H1 (cell line): ENCODE data around the gene ANKRD29. TPM values are rescaled to one million over a fixed set of nuclear protein-coding genes. Genes with fewer than 3 reads are reported as not detected.

Source experiments
- CTCF ChIA-PET: fragments of 300-600 bp; sonication (Branson Sonifier 250); formaldehyde crosslinking; loops from one replicate; lab custom pipeline; 2021; ENCODE audit not compliant: partially characterized antibody; lab: Charles Lee
- POLR2A ChIA-PET: fragments of 300-600 bp; sonication (Branson Sonifier 250); formaldehyde crosslinking; loops from one replicate; lab custom pipeline; 2021; ENCODE audit warnings: inconsistent platforms; ENCODE audit not compliant: partially characterized antibody; lab: Charles Lee
- DNase-seq, 2 experiments: peaks; one replicate each; pipeline versions ENCODE4 v3.0.0 to v3.0.0-alpha.2; 2010 to 2022; ENCODE audit warnings: low spot score in 2 of 2, low read depth in 1 of 2, mixed read lengths in 1 of 2
- FAIRE-seq: peaks from 2 replicates; lab custom pipeline; 2011; peaks lifted over from hg19 to GRCh38; lab: Jason Lieb, UNC
- H2AFZ ChIP-seq: 2 replicates; pipeline ENCODE4 v1.8.1; 2012; ENCODE audit warnings: low read length, inconsistent platforms
- H2AK5ac ChIP-seq: 2 replicates; pipeline ENCODE4 v1.6.1; 2013; ENCODE audit warnings: low read depth, low read length
- H2BK120ac ChIP-seq: replicated peaks from 2 replicates; pipeline ENCODE3; 2013; ENCODE audit warnings: low read depth, low read length, inconsistent platforms
- H2BK12ac ChIP-seq: 2 replicates; pipeline ENCODE4 v1.6.1; 2013; ENCODE audit warnings: low read depth, low read length
- H2BK15ac ChIP-seq: 2 replicates; pipeline ENCODE4 v1.6.1; 2013; ENCODE audit warnings: low read length
- H2BK20ac ChIP-seq: 2 replicates; pipeline ENCODE4 v1.6.1; 2013; ENCODE audit warnings: low read length
- H2BK5ac ChIP-seq: 2 replicates; pipeline ENCODE4 v1.6.1; 2013; ENCODE audit warnings: low read depth, low read length
- H3K14ac ChIP-seq: 2 replicates; pipeline ENCODE4 v1.6.1; 2013; ENCODE audit warnings: inconsistent platforms; ENCODE audit not compliant: insufficient read length
- H3K18ac ChIP-seq: 2 replicates; pipeline ENCODE4 v1.6.1; 2013; ENCODE audit warnings: low read length; ENCODE audit errors: extremely low read depth
- H3K23ac ChIP-seq: 2 replicates; pipeline ENCODE4 v1.6.1; 2013; ENCODE audit warnings: inconsistent platforms; ENCODE audit not compliant: insufficient read length
- H3K23me2 ChIP-seq: 2 replicates; pipeline ENCODE4 v1.6.1; 2013; ENCODE audit warnings: low read depth, low read length
- H3K27ac ChIP-seq: 2 replicates; pipeline ENCODE4 v1.6.1; 2011; ENCODE audit warnings: low read depth, low read length, inconsistent platforms
- H3K27me3 ChIP-seq, 4 experiments: replicated peaks in 1 of 4; 1 replicate in 1 of 4; 2 replicates in 3 of 4; pipeline versions ENCODE4 v1.6.1 to v1.8.1; 2011 to 2013; ENCODE audit warnings: low read length in 3 of 4, mild to moderate bottlenecking in 3 of 4, inconsistent platforms in 2 of 4, mixed read lengths in 2 of 4, moderate library complexity in 1 of 4; ENCODE audit not compliant: control insufficient read depth in 3 of 4, insufficient read depth in 3 of 4; ENCODE audit errors: extremely low read depth in 1 of 4
- H3K36me3 ChIP-seq, 4 experiments: 2 replicates each; pipeline versions ENCODE4 v1.6.1 to v1.8.1; 2011 to 2013; ENCODE audit warnings: mild to moderate bottlenecking in 4 of 4, low read length in 3 of 4, moderate library complexity in 2 of 4, control low read depth in 1 of 4, inconsistent platforms in 1 of 4; ENCODE audit not compliant: insufficient read depth in 4 of 4, control insufficient read depth in 2 of 4
- H3K4ac ChIP-seq: replicated peaks from 2 replicates; pipeline ENCODE3; 2013; ENCODE audit warnings: low read length, low read depth, mixed read lengths, inconsistent platforms; ENCODE audit not compliant: insufficient read length
- H3K4me1 ChIP-seq, 4 experiments: replicated peaks in 1 of 4; 1 replicate in 1 of 4; 2 replicates in 3 of 4; pipeline versions ENCODE4 v1.6.1 to v1.8.1; 2011 to 2013; ENCODE audit warnings: low read length in 3 of 4, inconsistent platforms in 2 of 4, mixed read lengths in 1 of 4; ENCODE audit not compliant: insufficient read depth in 4 of 4, control insufficient read depth in 3 of 4
- H3K4me2 ChIP-seq, 2 experiments: 2 replicates each; pipeline versions ENCODE4 v1.6.1 to v1.8.1; 2011 to 2013; ENCODE audit warnings: low read depth in 2 of 2, low read length in 2 of 2, control low read depth in 1 of 2, inconsistent platforms in 1 of 2, mild to moderate bottlenecking in 1 of 2; ENCODE audit not compliant: insufficient read depth in 1 of 2
- H3K4me3 ChIP-seq, 4 experiments: fragments of 200-600, 300-600 bp in 1 of 4; sonication (generic), shearing (Covaris generic), sonication (Bioruptor Twin) in 1 of 4; 2 replicates each; pipeline versions ENCODE4 v1.5.1 to v1.8.1; 2011 to 2016; ENCODE audit warnings: low read length in 4 of 4, low read depth in 3 of 4, control low read depth in 2 of 4, inconsistent platforms in 2 of 4, mild to moderate bottlenecking in 2 of 4, mixed read lengths in 1 of 4, moderate library complexity in 1 of 4; ENCODE audit not compliant: insufficient read depth in 2 of 4; ENCODE audit errors: extremely low read depth in 1 of 4
- H3K56ac ChIP-seq: replicated peaks from 2 replicates; pipeline ENCODE3; 2013; ENCODE audit warnings: low read depth, mild to moderate bottlenecking, mixed read lengths, low read length, inconsistent platforms; ENCODE audit not compliant: insufficient read length
- H3K79me1 ChIP-seq: 2 replicates; pipeline ENCODE4 v1.6.1; 2013; ENCODE audit warnings: low read depth, low read length, control low read depth
- H3K79me2 ChIP-seq, 2 experiments: 2 replicates each; pipeline versions ENCODE4 v1.6.1 to v1.8.1; 2012 to 2013; ENCODE audit warnings: low read length in 2 of 2, mild to moderate bottlenecking in 2 of 2, inconsistent platforms in 1 of 2; ENCODE audit not compliant: insufficient read depth in 2 of 2, control insufficient read depth in 1 of 2
- H3K9ac ChIP-seq, 4 experiments: replicated peaks in 1 of 4; 1 replicate in 1 of 4; 2 replicates in 3 of 4; pipeline versions ENCODE4 v1.6.1 to v1.8.1; 2011 to 2013; ENCODE audit warnings: low read depth in 3 of 4, low read length in 3 of 4, control low read depth in 2 of 4, mild to moderate bottlenecking in 2 of 4, moderate library complexity in 2 of 4, inconsistent platforms in 1 of 4; ENCODE audit errors: extremely low read depth in 1 of 4
- H3K9me3 ChIP-seq, 2 experiments: 2 replicates each; pipeline versions ENCODE4 v1.6.1 to v1.8.1; 2012 to 2013; ENCODE audit warnings: mild to moderate bottlenecking in 2 of 2, moderate library complexity in 2 of 2, control low read depth in 1 of 2, inconsistent platforms in 1 of 2, low read depth in 1 of 2, low read length in 1 of 2, mixed read lengths in 1 of 2; ENCODE audit not compliant: insufficient read depth in 2 of 2
- H4K20me1 ChIP-seq, 2 experiments: replicated peaks in 1 of 2; 2 replicates each; pipeline versions ENCODE3 to v1.8.1; 2011 to 2013; ENCODE audit warnings: inconsistent platforms in 2 of 2, low read length in 2 of 2, mild to moderate bottlenecking in 1 of 2; ENCODE audit not compliant: insufficient read depth in 2 of 2, control insufficient read depth in 1 of 2
- H4K5ac ChIP-seq: 2 replicates; pipeline ENCODE4 v1.6.1; 2013; ENCODE audit warnings: low read length, low read depth, mixed read lengths, inconsistent platforms; ENCODE audit not compliant: insufficient read length
- H4K8ac ChIP-seq: 2 replicates; pipeline ENCODE4 v1.8.0; 2013; ENCODE audit warnings: mild to moderate bottlenecking, moderate library complexity, low read length, inconsistent platforms; ENCODE audit not compliant: insufficient read depth; ENCODE audit errors: extremely low read depth
- H4K91ac ChIP-seq: replicated peaks from 2 replicates; pipeline ENCODE3; 2013; ENCODE audit warnings: low read length, mixed read lengths, inconsistent platforms; ENCODE audit not compliant: insufficient read length
- BACH1 ChIP-seq: IDR thresholded peaks from 2 replicates; pipeline ENCODE4 v1.6.1; 2012; ENCODE audit warnings: low read length, improper control_type of control experiment
- BRCA1 ChIP-seq: IDR thresholded peaks from 2 replicates; pipeline ENCODE4 v1.6.1; 2012; ENCODE audit warnings: low read depth, low read length, improper control_type of control experiment
- CBX5 ChIP-seq: fragments of 300-800, 300-1000 bp; sonication (generic); IDR thresholded peaks from 2 replicates; pipeline ENCODE4 v1.7.1; 2016; ENCODE audit warnings: antibody characterized with exemption, low read length, low read depth
- CREB1 ChIP-seq: IDR thresholded peaks from 2 replicates; pipeline ENCODE4 v1.6.1; 2012; ENCODE audit warnings: inconsistent platforms
- CTBP2 ChIP-seq: IDR thresholded peaks from 2 replicates; pipeline ENCODE4 v1.7.0; 2011; ENCODE audit warnings: borderline replicate concordance, mild to moderate bottlenecking, moderate library complexity, mixed read lengths, low read length; ENCODE audit not compliant: insufficient read depth, insufficient read length
- EP300 ChIP-seq, 2 experiments: IDR thresholded peaks; 1 replicate in 1 of 2; 2 replicates in 1 of 2; pipeline ENCODE4 v1.6.1; 2011 to 2012; ENCODE audit warnings: low read depth in 2 of 2, low read length in 2 of 2, mild to moderate bottlenecking in 2 of 2, borderline replicate concordance in 1 of 2, inconsistent platforms in 1 of 2, moderate library complexity in 1 of 2
- HDAC2 ChIP-seq, 2 experiments: fragments of 300-600 bp in 1 of 2; sonication (generic) in 1 of 2; IDR thresholded peaks; 2 replicates each; pipeline ENCODE4 v1.6.1; 2011 to 2012; ENCODE audit warnings: low read depth in 2 of 2, low read length in 2 of 2, mild to moderate bottlenecking in 2 of 2, moderate library complexity in 2 of 2, borderline replicate concordance in 1 of 2, inconsistent platforms in 1 of 2
- POLR2A ChIP-seq, 2 experiments: IDR thresholded peaks; 1 replicate in 1 of 2; 2 replicates in 1 of 2; pipeline ENCODE4 v1.6.1; 2011; ENCODE audit warnings: low read depth in 2 of 2, low read length in 2 of 2, mild to moderate bottlenecking in 2 of 2; ENCODE audit errors: control extremely low read depth in 1 of 2
- RBBP5 ChIP-seq: IDR thresholded peaks from 2 replicates; pipeline ENCODE4 v1.7.1; 2012; ENCODE audit warnings: low read depth, mild to moderate bottlenecking, inconsistent platforms, low read length, moderate library complexity, borderline replicate concordance
- SRF ChIP-seq: IDR thresholded peaks from 2 replicates; pipeline ENCODE4 v1.6.1; 2011; ENCODE audit warnings: mild to moderate bottlenecking, low read depth, low read length, moderate library complexity
- WGBS, 2 experiments: shearing (Covaris generic) in 1 of 2; methylation state at CpG; one replicate each; pipeline versions ENCODE4 v1.1.6 to v1.1.7; 2013 to 2015; ENCODE audit warnings: low lambda C conversion rate in 2 of 2, mixed read lengths in 2 of 2, inconsistent platforms in 1 of 2, low coverage in 1 of 2, missing lambda C conversion rate in 1 of 2; ENCODE audit not compliant: insufficient replicate concordance in 2 of 2, insufficient coverage in 1 of 2, insufficient read length in 1 of 2; ENCODE audit errors: extremely low coverage in 1 of 2, missing lambda C conversion rate in 1 of 2; 5-methylcytosine and 5-hydroxymethylcytosine counted together
- polyA plus RNA-seq, 7 experiments: library from polyadenylated mRNA; depleted of rRNA in 3 of 7; stranded (reverse) in 5 of 7; unstranded in 2 of 7; fragments of >200 nt in 5 of 7; fragments of 200-250 nt in 2 of 7; gene quantifications; 1 replicate in 5 of 7; 2 replicates in 1 of 7; 4 replicates in 1 of 7; pipeline versions ENCODE4 v1.2.1 to v1.2.3, GENCODE V29; 2011 to 2013; ENCODE audit warnings: missing spikeins in 2 of 7, mixed read lengths in 2 of 7
- total RNA-seq: library from RNA; stranded (reverse); fragmentation: NEBNext Ultra II Directional; extraction: Animal tissue kit (Norgen Biotek cat#: 25700); gene quantifications from 2 replicates; pipeline ENCODE4 v1.2.1, GENCODE V29; 2021

Gene ANKRD29
- total and polyA plus RNA-seq, 2 of the 8 experiments (the other 6 are each of a cell fraction or from before 2014, with no cell fraction given) = 3.0 to 7.3 TPM

DNA sequence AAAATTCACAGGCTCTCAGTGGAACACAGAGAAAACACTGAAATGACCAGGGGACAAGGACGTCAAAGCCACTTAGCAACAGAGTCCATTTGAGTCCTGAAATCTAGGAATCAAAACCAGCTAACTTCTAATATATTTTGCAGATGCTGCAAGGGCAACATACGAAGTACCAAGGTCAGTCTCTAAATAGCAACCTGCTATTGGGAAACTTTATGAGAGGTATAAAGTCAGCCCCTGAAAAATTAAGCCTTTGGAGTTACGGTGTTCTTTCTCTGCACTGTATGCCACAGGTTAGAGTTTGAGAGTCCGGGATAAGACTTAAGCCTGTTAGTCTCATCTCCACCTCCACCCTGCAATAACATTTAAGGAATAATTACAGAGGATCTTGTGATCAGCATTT lies 89.7 kb downstream of the ANKRD29 start:
- Histone ChIP-seq H3K27ac (no peak overlapping the region), H2BK15ac (no peak overlapping the region), H3K9me3 (no peaks in the 10 kb centered on the region), H2BK20ac (no peak overlapping the region), H3K4me3 (no peak overlapping the region), H4K8ac (no peak overlapping the region), H3K79me1 (peaks cover 4% of the 10 kb centered on the region), H2BK12ac (no peak overlapping the region), H3K18ac (no peak overlapping the region), H3K14ac (no peak overlapping the region), H3K23me2 (no peaks in the 10 kb centered on the region), H3K9ac (no peak overlapping the region; a peak in 1 of 7 replicates), H3K27me3 (no peaks in the 10 kb centered on the region), H3K4me1 (peaks cover 0 to 4% (median 1%) of the 10 kb centered on the region in 4 experiments; a peak in 2 of 7 replicates), H3K4ac (no peak overlapping the region), H4K20me1 (peaks cover 0 to 2% of the 10 kb centered on the region in 2 experiments), H3K4me2 (no peak overlapping the region), H4K91ac (no peak overlapping the region), H2BK120ac (no peak overlapping the region), H3K36me3 (peaks cover under 1 to 33% (median 12%) of the 10 kb centered on the region in 4 experiments; a peak in 6 of 8 replicates), H2AFZ (no peak overlapping the region), H2AK5ac (no peak overlapping the region), H2BK5ac (no peak overlapping the region), H4K5ac (no peak overlapping the region), H3K79me2 (peaks cover 0 to 4% of the 10 kb centered on the region in 2 experiments; a peak in 1 of 4 replicates), H3K56ac (no peak overlapping the region), H3K23ac (no peak overlapping the region)
- FAIRE-seq (no peak), DNase-seq (no peak)
- WGBS, 2 experiments = 90% methylated on average over 4 of the region's 4 CpGs; no CpG with 5 or more reads in 1 of the 2 experiments
- TF ChIP-seq CTBP2 (no peak), POLR2A (IDR thresholded peaks at IDR 0.05; ENCODE audit: control extremely low read depth in 1 of 2, low read depth in 2 of 2, low read length in 2 of 2) (no peak), BRCA1 (no peak), RBBP5 (no peak), BACH1 (no peak), EP300 (IDR thresholded peaks at IDR 0.05; ENCODE audit: borderline replicate concordance in 1 of 2, low read depth in 2 of 2, low read length in 2 of 2) (no peak), CREB1 (no peak), HDAC2 (IDR thresholded peaks at IDR 0.05; ENCODE audit: borderline replicate concordance in 1 of 2, low read depth in 2 of 2, low read length in 2 of 2) (no peak), SRF (no peak), CBX5 (no peak)
- POLR2A ChIA-PET = no interaction called here
- CTCF ChIA-PET = interaction anchor here (1.3 kb wide), 1 partner anchor 24 kb away, joined by 3 read pairs; no protein-coding TSS in a partner anchor
